Fibroblast of villous mesenchyme (primary cell): Measurements from ENCODE around the gene DRC3. TPM values are rescaled to one million over a fixed set of nuclear protein-coding genes. Genes with fewer than 3 reads are reported as not detected.

Experiments
- DNase-seq: peaks from one replicate; pipeline ENCODE4 v3.0.0-alpha.2; 2010; ENCODE audit warnings: low read depth
- H3K4me3 ChIP-seq: 2 replicates; pipeline ENCODE4 v1.5.1; 2011; ENCODE audit warnings: low read depth, mild to moderate bottlenecking, low read length
- CTCF ChIP-seq: IDR thresholded peaks from 2 replicates; pipeline ENCODE4 v1.5.1; 2012; ENCODE audit warnings: low read depth, mild to moderate bottlenecking, low read length; ENCODE audit not compliant: insufficient read depth
- total RNA-seq: library from RNA; depleted of rRNA; stranded (reverse); fragments of >200 nt; gene quantifications from 2 replicates; pipeline ENCODE4 v1.2.3, GENCODE V29; 2012

The DRC3 gene
- total RNA-seq, 1 donor, result under 0.01 TPM

- no peak for TF ChIP-seq CTCF
- no peak for DNase-seq
Observed at GRCh38 chr17:18059283-18059682, 86.6 kb downstream of the DRC3 start.

GRCh38 chr17:18064053-18064452 lies 91.4 kb downstream of the DRC3 start:
- no peak for DNase-seq
- H3K4me3 ChIP-seq, result no peak overlapping the region
- TF ChIP-seq CTCF, result no peak

More at GRCh38 chr17:18059283-18059682, 86.6 kb downstream of the DRC3 start:
- H3K4me3 ChIP-seq, result no peak overlapping the region

- TF ChIP-seq CTCF, result no peak
- no peak overlapping the region for H3K4me3 ChIP-seq
- no peak for DNase-seq
Observed at GRCh38 chr17:18065546-18065945, 92.9 kb downstream of the DRC3 start.

Other genes with a start within 250 kb of the DRC3 start
- gene SREBF1, start 135.9 kb upstream of the DRC3 start, total RNA-seq, result 92.0 and 128 TPM in 2 replicates
- 29.0 and 34.1 TPM in 2 replicates for gene TOM1L2, start 462 bp upstream of the DRC3 start, total RNA-seq
- gene ATPAF2, start 66.3 kb downstream of the DRC3 start, total RNA-seq, result 13.0 and 15.5 TPM in 2 replicates
- gene GID4, start 66.5 kb downstream of the DRC3 start, total RNA-seq, result 6.8 and 7.8 TPM in 2 replicates
- 30.3 and 33.2 TPM in 2 replicates for gene DRG2, start 115.1 kb downstream of the DRC3 start, total RNA-seq
- 0.43 and 0.97 TPM in 2 replicates for gene MYO15A, start 135.9 kb downstream of the DRC3 start, total RNA-seq
- gene ALKBH5, start 211.0 kb downstream of the DRC3 start, total RNA-seq, result 113 and 144 TPM in 2 replicates